Testis (tissue), 2 donors: ENCODE measurements around the gene DDX17.

ENCODE experiments used
- CTCF ChIP-seq, 3 experiments: fragments of 450-650 bp in 2 of 3; fragments of 200-600 bp in 1 of 3; sonication (generic) in 1 of 3; IDR thresholded peaks; one replicate each; pipeline ENCODE4 v1.5.1; 2016 to 2019; ENCODE audit warnings: antibody characterized with exemption in 3 of 3, mild to moderate bottlenecking in 2 of 3, moderate library complexity in 1 of 3
- POLR2A ChIP-seq: fragments of 450-650 bp; IDR thresholded peaks from one replicate; pipeline ENCODE4 v1.6.1; 2017; ENCODE audit warnings: antibody characterized with exemption, mild to moderate bottlenecking, moderate library complexity

GRCh38 chr22:38446018-38446601 lies 60.0 kb downstream of the DDX17 start:
- TF ChIP-seq POLR2A (no peak), CTCF (IDR thresholded peaks at IDR 0.05) (no peak)
